HEK293 (cell line): ENCODE results near the gene KRT25.

ENCODE experiments used
- CTCF ChIA-PET: fragments of 350-600 bp; formaldehyde crosslinking; extraction: SDS; loops from one replicate; lab custom pipeline; 2021; ENCODE audit warnings: antibody characterized with exemption; lab: Yijun Ruan, JAX
- POLR2A ChIA-PET: fragments of 300-600 bp; formaldehyde crosslinking; extraction: SDS; loops from one replicate; lab custom pipeline; 2020; ENCODE audit warnings: antibody characterized with exemption, inconsistent platforms; lab: Yijun Ruan, JAX
- H3K27ac ChIP-seq: fragments of 200-500 bp; sonication (Bioruptor generic); 2 replicates; pipeline ENCODE4 v1.5.1; 2014; ENCODE audit warnings: low read depth, low read length, control low read depth, inconsistent platforms; ENCODE audit errors: extremely low read depth
- H3K36me3 ChIP-seq, 2 experiments: fragments of 200-500 bp in 1 of 2; sonication (Bioruptor generic) in 1 of 2; 1 replicate in 1 of 2; 2 replicates in 1 of 2; pipeline ENCODE4 v1.5.1; 2014 to 2017; ENCODE audit warnings: inconsistent platforms in 2 of 2, low read length in 2 of 2; ENCODE audit not compliant: control insufficient read depth in 2 of 2, insufficient read depth in 1 of 2
- H3K4me1 ChIP-seq: fragments of 200-500 bp; sonication (Bioruptor generic); 2 replicates; pipeline ENCODE4 v1.5.1; 2014; ENCODE audit warnings: mild to moderate bottlenecking, low read length, inconsistent platforms; ENCODE audit not compliant: control insufficient read depth, insufficient read depth
- H3K4me3 ChIP-seq: 2 replicates; pipeline ENCODE4 v1.5.1; 2011; ENCODE audit warnings: low read depth, mild to moderate bottlenecking, control low read depth, low read length, moderate library complexity
- H3K9me3 ChIP-seq: fragments of 200-500 bp; sonication (Bioruptor generic); 2 replicates; pipeline ENCODE4 v1.5.1; 2014; ENCODE audit warnings: low read depth, low read length, inconsistent platforms; ENCODE audit not compliant: control insufficient read depth, insufficient read depth
- KLF17 ChIP-seq: fragments of 450-650 bp; formaldehyde crosslinking; IDR thresholded peaks from 2 replicates; pipeline ENCODE4 v1.5.1; 2016; ENCODE audit warnings: missing biosample characterization, missing genetic modification characterization
- OVOL3 ChIP-seq: fragments of 450-650 bp; formaldehyde crosslinking; IDR thresholded peaks from 2 replicates; pipeline ENCODE4 v1.5.1; 2016; ENCODE audit warnings: missing biosample characterization, missing genetic modification characterization
- ZBTB44 ChIP-seq: fragments of 450-650 bp; IDR thresholded peaks from 2 replicates; pipeline ENCODE4 v1.5.1; 2018; ENCODE audit warnings: missing biosample characterization, mild to moderate bottlenecking, missing genetic modification characterization
- ZBTB48 ChIP-seq: fragments of 450-650 bp; formaldehyde crosslinking; IDR thresholded peaks from 2 replicates; pipeline ENCODE4 v1.5.1; 2016; ENCODE audit warnings: missing biosample characterization, missing genetic modification characterization
- ZFP37 ChIP-seq: fragments of 450-650 bp; formaldehyde crosslinking; IDR thresholded peaks from 2 replicates; pipeline ENCODE4 v1.5.1; 2016; ENCODE audit warnings: missing biosample characterization, missing genetic modification characterization
- ZFP41 ChIP-seq: fragments of 450-650 bp; formaldehyde crosslinking; IDR thresholded peaks from 2 replicates; pipeline ENCODE4 v1.5.1; 2016; ENCODE audit warnings: missing biosample characterization, missing genetic modification characterization, borderline replicate concordance
- ZNF114 ChIP-seq: fragments of 450-650 bp; formaldehyde crosslinking; IDR thresholded peaks from 2 replicates; pipeline ENCODE4 v1.5.0; 2017; ENCODE audit warnings: missing biosample characterization, missing genetic modification characterization
- ZNF155 ChIP-seq: fragments of 450-650 bp; formaldehyde crosslinking; IDR thresholded peaks from 2 replicates; pipeline ENCODE4 v1.5.1; 2016; ENCODE audit warnings: missing biosample characterization, missing genetic modification characterization
- ZNF223 ChIP-seq: fragments of 450-650 bp; formaldehyde crosslinking; IDR thresholded peaks from 2 replicates; pipeline ENCODE4 v1.5.1; 2016; ENCODE audit warnings: missing biosample characterization, missing genetic modification characterization
- ZNF26 ChIP-seq: fragments of 450-650 bp; formaldehyde crosslinking; IDR thresholded peaks from 2 replicates; pipeline ENCODE4 v1.5.1; 2016; ENCODE audit warnings: missing biosample characterization, missing genetic modification characterization
- ZNF302 ChIP-seq: fragments of 450-650 bp; formaldehyde crosslinking; IDR thresholded peaks from 2 replicates; pipeline ENCODE4 v1.5.1; 2016; ENCODE audit warnings: missing biosample characterization, missing genetic modification characterization, low read depth
- ZNF350 ChIP-seq: fragments of 450-650 bp; formaldehyde crosslinking; IDR thresholded peaks from 2 replicates; pipeline ENCODE4 v1.5.0; 2017; ENCODE audit warnings: missing biosample characterization, mild to moderate bottlenecking, missing genetic modification characterization
- ZNF37A ChIP-seq: fragments of 450-650 bp; IDR thresholded peaks from 2 replicates; pipeline ENCODE4 v1.5.1; 2018; ENCODE audit warnings: missing biosample characterization, missing genetic modification characterization
- ZNF391 ChIP-seq: fragments of 450-650 bp; formaldehyde crosslinking; IDR thresholded peaks from 2 replicates; pipeline ENCODE4 v1.5.1; 2016; ENCODE audit warnings: low read depth, missing biosample characterization, missing genetic modification characterization, borderline replicate concordance
- ZNF513 ChIP-seq: fragments of 450-650 bp; IDR thresholded peaks from 2 replicates; pipeline ENCODE4 v1.5.1; 2018; ENCODE audit warnings: missing biosample characterization, missing genetic modification characterization
- ZNF518A ChIP-seq: fragments of 450-650 bp; formaldehyde crosslinking; conservative IDR thresholded peaks from 2 replicates; pipeline ENCODE4 v1.5.1; 2016; ENCODE audit warnings: low read depth, missing biosample characterization, missing genetic modification characterization
- ZNF596 ChIP-seq: fragments of 450-650 bp; IDR thresholded peaks from 2 replicates; pipeline ENCODE4 v1.5.0; 2018; ENCODE audit warnings: missing biosample characterization, mild to moderate bottlenecking, missing genetic modification characterization, moderate library complexity
- ZNF660 ChIP-seq: fragments of 450-650 bp; IDR thresholded peaks from 2 replicates; pipeline ENCODE4 v1.5.1; 2018; ENCODE audit warnings: missing biosample characterization, mild to moderate bottlenecking, missing genetic modification characterization

The KRT25 gene

GRCh38 chr17:40718930-40719329, 36.2 kb downstream of the KRT25 start:
- Histone ChIP-seq H3K4me1 (no peaks in the 10 kb centered on the region), H3K36me3 (no peaks in the 10 kb centered on the region), H3K27ac (no peak overlapping the region), H3K9me3 (no peaks in the 10 kb centered on the region), H3K4me3 (no peak overlapping the region)
- no peak for TF ChIP-seq ZBTB44 (tag by site-specific recombination)
- TF ChIP-seq ZNF596 (tag by site-specific recombination): no peak
- TF ChIP-seq ZBTB48 (tag by site-specific recombination): no peak
- TF ChIP-seq ZFP41: no peak
- TF ChIP-seq ZNF26 (tag by site-specific recombination): no peak
- TF ChIP-seq ZNF660 (tag by site-specific recombination): no peak
- TF ChIP-seq ZNF350 (tag by site-specific recombination): no peak
- no peak for TF ChIP-seq ZNF114
- no peak for TF ChIP-seq ZFP37 (tag by site-specific recombination)
- no peak for TF ChIP-seq ZNF155 (tag by site-specific recombination)
- TF ChIP-seq ZNF391 (tag by site-specific recombination): no peak
- TF ChIP-seq ZNF37A (tag by site-specific recombination): no peak
- TF ChIP-seq ZNF518A (tag by site-specific recombination): no peak
- TF ChIP-seq ZNF223 (tag by site-specific recombination): no peak
- TF ChIP-seq ZNF302: no peak
- TF ChIP-seq ZNF513: no peak
- TF ChIP-seq KLF17: no peak
- TF ChIP-seq OVOL3 (tag by site-specific recombination): no peak
- ChIA-PET CTCF (interaction anchor here (0.6 kb wide), 2 partner anchors 14 to 942 kb away, joined by 3 to 4 read pairs; no protein-coding TSS in a partner anchor), POLR2A (interaction anchor here (0.7 kb wide), 1 partner anchor 652 kb away, joined by 3 read pairs; no protein-coding TSS in a partner anchor)
